H9 (cell line): Measurements from ENCODE around the gene FCHSD2. TPM values are rescaled to one million over a fixed set of nuclear protein-coding genes. Genes with fewer than 3 reads are reported as not detected.

ENCODE experiments used
- DNase-seq: peaks from one replicate; pipeline ENCODE4 v3.0.0-alpha.2; 2017
- H2AFZ ChIP-seq: one replicate; pipeline ENCODE4 v1.6.1; 2013; ENCODE audit warnings: mild to moderate bottlenecking, low read length, control low read depth, moderate library complexity
- H2AK5ac ChIP-seq: 2 replicates; pipeline ENCODE4 v1.6.1; 2013; ENCODE audit warnings: low read length, control low read depth, mixed read lengths; ENCODE audit not compliant: insufficient read length
- H2BK120ac ChIP-seq: one replicate; pipeline ENCODE4 v1.6.1; 2013; ENCODE audit warnings: low read depth, mild to moderate bottlenecking, low read length, control low read depth, inconsistent platforms; ENCODE audit not compliant: poor library complexity, severe bottlenecking
- H2BK12ac ChIP-seq: 2 replicates; pipeline ENCODE4 v1.6.1; 2013; ENCODE audit warnings: low read length, control low read depth, mixed read lengths, low read depth; ENCODE audit not compliant: insufficient read length
- H2BK15ac ChIP-seq: 2 replicates; pipeline ENCODE4 v1.6.1; 2013; ENCODE audit warnings: low read depth, low read length, control low read depth
- H2BK20ac ChIP-seq: one replicate; pipeline ENCODE4 v1.6.1; 2013; ENCODE audit warnings: low read depth, mild to moderate bottlenecking, low read length, control low read depth, inconsistent platforms; ENCODE audit not compliant: poor library complexity, severe bottlenecking
- H2BK5ac ChIP-seq: 2 replicates; pipeline ENCODE4 v1.6.1; 2013; ENCODE audit warnings: low read length, control low read depth, mixed read lengths; ENCODE audit not compliant: insufficient read length
- H3K14ac ChIP-seq: 2 replicates; pipeline ENCODE4 v1.6.1; 2013; ENCODE audit warnings: low read length, control low read depth; ENCODE audit not compliant: insufficient read depth
- H3K18ac ChIP-seq: 2 replicates; pipeline ENCODE4 v1.6.1; 2013; ENCODE audit warnings: low read depth, mild to moderate bottlenecking, mixed read lengths, low read length, control low read depth; ENCODE audit not compliant: insufficient read length
- H3K23ac ChIP-seq: 2 replicates; pipeline ENCODE4 v1.6.1; 2013; ENCODE audit warnings: low read length, control low read depth, mixed read lengths, low read depth; ENCODE audit not compliant: insufficient read length
- H3K23me2 ChIP-seq: 2 replicates; pipeline ENCODE4 v1.6.1; 2013; ENCODE audit warnings: low read depth, mild to moderate bottlenecking, mixed read lengths, low read length, control low read depth; ENCODE audit not compliant: insufficient read length, poor library complexity, severe bottlenecking
- H3K27ac ChIP-seq: 2 replicates; pipeline ENCODE4 v1.5.1; 2013; ENCODE audit warnings: low read length, control low read depth, mixed read lengths, low read depth; ENCODE audit not compliant: insufficient read length
- H3K27me3 ChIP-seq: 2 replicates; pipeline ENCODE4 v1.6.1; 2013; ENCODE audit warnings: low read length, control low read depth, inconsistent platforms; ENCODE audit not compliant: insufficient read depth
- H3K4ac ChIP-seq: 2 replicates; pipeline ENCODE4 v1.6.1; 2013; ENCODE audit warnings: low read depth, mild to moderate bottlenecking, control low read depth, inconsistent platforms, low read length, moderate library complexity
- H3K4me1 ChIP-seq: 2 replicates; pipeline ENCODE4 v1.6.1; 2013; ENCODE audit warnings: low read length, control low read depth, inconsistent platforms; ENCODE audit not compliant: insufficient read depth
- H3K4me2 ChIP-seq: 2 replicates; pipeline ENCODE4 v1.6.1; 2013; ENCODE audit warnings: low read length, control low read depth, mixed read lengths; ENCODE audit not compliant: insufficient read length, insufficient read depth
- H3K56ac ChIP-seq: 2 replicates; pipeline ENCODE4 v1.6.1; 2013; ENCODE audit warnings: low read depth, mild to moderate bottlenecking, mixed read lengths, low read length, control low read depth; ENCODE audit not compliant: insufficient read length
- H3K79me1 ChIP-seq: 2 replicates; pipeline ENCODE4 v1.6.1; 2013; ENCODE audit warnings: low read depth, mild to moderate bottlenecking, moderate library complexity, low read length, control low read depth, inconsistent platforms; ENCODE audit not compliant: insufficient read depth, poor library complexity, severe bottlenecking
- H3K79me2 ChIP-seq: 2 replicates; pipeline ENCODE4 v1.6.1; 2013; ENCODE audit warnings: low read length, control low read depth, inconsistent platforms; ENCODE audit not compliant: insufficient read depth
- H3K9ac ChIP-seq: 2 replicates; pipeline ENCODE4 v1.6.1; 2013; ENCODE audit warnings: low read length, control low read depth, mixed read lengths; ENCODE audit not compliant: insufficient read length; ENCODE audit errors: extremely low read depth
- H3K9me3 ChIP-seq: one replicate; pipeline ENCODE4 v1.6.1; 2013; ENCODE audit warnings: low read depth, low read length, inconsistent platforms; ENCODE audit not compliant: control insufficient read depth
- H3T11ph ChIP-seq: one replicate; pipeline ENCODE4 v1.6.1; 2013; ENCODE audit warnings: mild to moderate bottlenecking, low read length, control low read depth, inconsistent platforms
- H4K20me1 ChIP-seq: one replicate; pipeline ENCODE4 v1.6.1; 2013; ENCODE audit not compliant: control insufficient read depth, insufficient read length, insufficient read depth
- H4K5ac ChIP-seq: 2 replicates; pipeline ENCODE4 v1.6.1; 2013; ENCODE audit warnings: low read depth, mild to moderate bottlenecking, mixed read lengths, low read length, control low read depth; ENCODE audit not compliant: insufficient read length
- H4K8ac ChIP-seq: replicated peaks from 2 replicates; pipeline ENCODE4 v1.6.1; 2013; ENCODE audit warnings: low read length, control low read depth, mixed read lengths, low read depth; ENCODE audit not compliant: insufficient read length
- H4K91ac ChIP-seq: 2 replicates; pipeline ENCODE4 v1.6.1; 2013; ENCODE audit warnings: low read depth, mild to moderate bottlenecking, moderate library complexity, mixed read lengths, low read length, control low read depth; ENCODE audit not compliant: insufficient read length
- H3K27ac Mint-ChIP-seq, 3 experiments: 2 replicates in 2 of 3; 3 replicates in 1 of 3; pipeline ENCODE4 v1.8.0; 2020 to 2021; ENCODE audit warnings: mixed read lengths in 3 of 3, mild to moderate bottlenecking in 1 of 3, moderate library complexity in 1 of 3
- H3K27me3 Mint-ChIP-seq: 2 replicates; pipeline ENCODE4 v1.8.0; 2021; ENCODE audit warnings: low read depth, mild to moderate bottlenecking, moderate library complexity, mixed read lengths
- H3K36me3 Mint-ChIP-seq, 3 experiments: 2 replicates in 2 of 3; 3 replicates in 1 of 3; pipeline ENCODE4 v1.8.0; 2020 to 2021; ENCODE audit warnings: low read depth in 3 of 3, mixed read lengths in 3 of 3; ENCODE audit not compliant: insufficient read depth in 1 of 3
- H3K4me1 Mint-ChIP-seq, 2 experiments: 2 replicates each; pipeline ENCODE4 v1.8.0; 2020; ENCODE audit warnings: mixed read lengths in 2 of 2
- H3K4me3 Mint-ChIP-seq, 2 experiments: 2 replicates in 1 of 2; 3 replicates in 1 of 2; pipeline ENCODE4 v1.8.0; 2020 to 2021; ENCODE audit warnings: mild to moderate bottlenecking in 2 of 2, mixed read lengths in 2 of 2, moderate library complexity in 1 of 2
- H3K9me3 Mint-ChIP-seq, 2 experiments: 2 replicates in 1 of 2; 3 replicates in 1 of 2; pipeline ENCODE4 v1.8.0; 2020; ENCODE audit warnings: mild to moderate bottlenecking in 2 of 2, mixed read lengths in 2 of 2, moderate library complexity in 1 of 2
- WGBS: extraction: QIAGEN DNeasy Blood & Tissue Kit; methylation state at CpG from one replicate; pipeline ENCODE4 v1.1.7; 2013; ENCODE audit warnings: missing lambda C conversion rate, low lambda C conversion rate, mixed read lengths; ENCODE audit not compliant: insufficient read length; ENCODE audit errors: extremely low coverage; 5-methylcytosine and 5-hydroxymethylcytosine counted together
- total RNA-seq: library from RNA; stranded (reverse); gene quantifications from 2 replicates; pipeline ENCODE4 v1.2.1, GENCODE V29; 2021
- TF ChIP-seq, protein P1 (sequence below): fragments of 200-600 bp; sonication (generic); conservative IDR thresholded peaks from 3 replicates; pipeline ENCODE4 v1.8.0; 2021; ENCODE audit warnings: antibody characterized with exemption, mild to moderate bottlenecking

FCHSD2 gene
- total RNA-seq, 1 experiment from 2014 or later, result 17.8 TPM

DNA sequence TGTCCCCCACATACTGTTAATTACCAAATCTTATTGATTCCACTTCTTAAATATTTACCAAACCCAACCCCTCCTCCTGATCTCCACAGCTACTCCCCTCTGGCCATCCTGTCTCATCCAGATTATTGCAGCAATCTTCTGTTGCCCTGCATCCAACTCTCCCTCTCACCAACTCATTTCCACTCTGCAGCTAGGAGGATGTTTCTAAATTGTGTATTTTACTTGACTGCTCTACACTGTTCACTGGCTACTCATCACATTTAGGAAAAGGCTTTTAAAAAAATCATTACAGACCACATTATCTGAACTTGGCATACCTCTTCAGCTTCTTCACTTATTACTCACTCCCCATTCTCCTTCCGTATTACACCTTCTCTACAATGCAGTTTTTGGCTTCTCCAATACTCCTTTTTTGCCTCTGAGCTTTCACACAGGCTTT is 210.0 kb downstream of the FCHSD2 start:
- Histone ChIP-seq H3K9me3 (no peaks in the 10 kb centered on the region), H3K9ac (no peak overlapping the region), H4K91ac (no peak overlapping the region), H3K56ac (no peak overlapping the region), H2BK15ac (no peak overlapping the region), H3K14ac (no peak overlapping the region), H4K20me1 (no peaks in the 10 kb centered on the region), H3K23ac (no peak overlapping the region), H2BK12ac (no peak overlapping the region), H2AFZ (no peak overlapping the region), H3T11ph (no peak overlapping the region), H3K4ac (no peak overlapping the region), H3K18ac (no peak overlapping the region), H3K23me2 (no peaks in the 10 kb centered on the region), H2BK20ac (no peak overlapping the region), H2BK5ac (no peak overlapping the region), H3K4me1 (no peaks in the 10 kb centered on the region), H3K27me3 (no peaks in the 10 kb centered on the region), H3K79me2 (no peaks in the 10 kb centered on the region), H4K8ac (no peak overlapping the region), H3K4me2 (no peak overlapping the region), H2BK120ac (no peak overlapping the region), H2AK5ac (no peak overlapping the region), H3K79me1 (no peaks in the 10 kb centered on the region), H3K27ac (no peak overlapping the region), H4K5ac (no peak overlapping the region)
- 100% methylated on average over 1 of the region's 1 CpG for WGBS
- H3K4me3 Mint-ChIP-seq, result no peak overlapping the region
- TF ChIP-seq, protein P1, sequence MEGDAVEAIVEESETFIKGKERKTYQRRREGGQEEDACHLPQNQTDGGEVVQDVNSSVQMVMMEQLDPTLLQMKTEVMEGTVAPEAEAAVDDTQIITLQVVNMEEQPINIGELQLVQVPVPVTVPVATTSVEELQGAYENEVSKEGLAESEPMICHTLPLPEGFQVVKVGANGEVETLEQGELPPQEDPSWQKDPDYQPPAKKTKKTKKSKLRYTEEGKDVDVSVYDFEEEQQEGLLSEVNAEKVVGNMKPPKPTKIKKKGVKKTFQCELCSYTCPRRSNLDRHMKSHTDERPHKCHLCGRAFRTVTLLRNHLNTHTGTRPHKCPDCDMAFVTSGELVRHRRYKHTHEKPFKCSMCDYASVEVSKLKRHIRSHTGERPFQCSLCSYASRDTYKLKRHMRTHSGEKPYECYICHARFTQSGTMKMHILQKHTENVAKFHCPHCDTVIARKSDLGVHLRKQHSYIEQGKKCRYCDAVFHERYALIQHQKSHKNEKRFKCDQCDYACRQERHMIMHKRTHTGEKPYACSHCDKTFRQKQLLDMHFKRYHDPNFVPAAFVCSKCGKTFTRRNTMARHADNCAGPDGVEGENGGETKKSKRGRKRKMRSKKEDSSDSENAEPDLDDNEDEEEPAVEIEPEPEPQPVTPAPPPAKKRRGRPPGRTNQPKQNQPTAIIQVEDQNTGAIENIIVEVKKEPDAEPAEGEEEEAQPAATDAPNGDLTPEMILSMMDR, result no peak
- no peaks in the 10 kb centered on the region for H3K27me3 Mint-ChIP-seq
- peaks cover 10 to 12% of the 10 kb centered on the region in 2 experiments for H3K4me1 Mint-ChIP-seq
- no peak for DNase-seq
- no peaks in the 10 kb centered on the region for H3K9me3 Mint-ChIP-seq
- H3K27ac Mint-ChIP-seq, result no peak overlapping the region
- H3K36me3 Mint-ChIP-seq, result no peaks in the 10 kb centered on the region
